Sigmoid colon (tissue), 7 donors: Measurements from ENCODE around the gene ATP2B3. TPM values are rescaled to one million over a fixed set of nuclear protein-coding genes. Genes with fewer than 3 reads are reported as not detected.
A peak's percentile ranks its signal among the peaks of the same experiment; 100 is the strongest.

Source experiments
- DNase-seq: peaks from one replicate; pipeline ENCODE4 v3.0.0-alpha.2; 2019
- H3K27ac ChIP-seq, 4 donors: fragments of 200-600 bp; sonication (generic); one replicate each; pipeline ENCODE4 v1.5.1; 2016 to 2019; ENCODE audit warnings: mild to moderate bottlenecking in 1 of 4
- H3K27me3 ChIP-seq, 3 donors: fragments of 200-600 bp; sonication (generic); one replicate each; pipeline ENCODE4 v1.5.1; 2019; ENCODE audit warnings: mild to moderate bottlenecking in 1 of 3
- H3K36me3 ChIP-seq, 4 donors: fragments of 200-600 bp; sonication (generic); one replicate each; pipeline ENCODE4 v1.5.1; 2016 to 2019
- H3K4me1 ChIP-seq, 4 donors: fragments of 200-600 bp; sonication (generic); one replicate each; pipeline ENCODE4 v1.5.1; 2017 to 2019
- H3K4me3 ChIP-seq, 4 donors: fragments of 200-600 bp; sonication (generic); one replicate each; pipeline ENCODE4 v1.5.1; 2017 to 2019; ENCODE audit warnings: mild to moderate bottlenecking in 2 of 4, moderate library complexity in 1 of 4
- H3K9me3 ChIP-seq, 4 donors: fragments of 200-600 bp in 3 of 4; sonication (generic) in 3 of 4; one replicate each; pipeline versions ENCODE4 v1.5.1 to v1.6.1; 2013 to 2019
- EP300 ChIP-seq, 4 donors: sonication (generic); formaldehyde crosslinking; IDR thresholded peaks; one replicate each; pipeline ENCODE4 v1.6.1; 2017; ENCODE audit warnings: antibody characterized with exemption in 4 of 4
- POLR2A ChIP-seq, 2 donors: fragments of 450-650 bp; IDR thresholded peaks; one replicate each; pipeline ENCODE4 v1.6.1; 2016; ENCODE audit warnings: antibody characterized with exemption in 2 of 2, mild to moderate bottlenecking in 2 of 2, moderate library complexity in 2 of 2
- POLR2AphosphoS5 ChIP-seq, 4 donors: sonication (generic); formaldehyde crosslinking; IDR thresholded peaks; one replicate each; pipeline ENCODE4 v1.6.1; 2017; ENCODE audit warnings: antibody characterized with exemption in 4 of 4
- WGBS, 2 donors: extraction: QIAGEN DNeasy Blood & Tissue Kit; methylation state at CpG; one replicate each; pipeline ENCODE4 v1.1.7; 2013; 5-methylcytosine and 5-hydroxymethylcytosine counted together
- intact Hi-C: fragments of 100-400 bp; cut with DNase I; formaldehyde crosslinking; loops from one replicate; pipeline ENCODE4 v1.15.1; 2023
- polyA plus RNA-seq, 3 donors: library from polyadenylated mRNA; stranded (reverse); fragments of 200-250 nt; gene quantifications; one replicate each; pipeline ENCODE4 v1.2.3, GENCODE V29; 2013
- total RNA-seq, 4 donors: library from RNA; depleted of rRNA; stranded (reverse); fragments of >200 nt; gene quantifications; one replicate each; pipeline ENCODE4 v1.1.0, GENCODE V29; 2016
- TF ChIP-seq, protein P1 (sequence below), 4 experiments: fragments of 450-650 bp in 3 of 4; fragments of 200-600 bp in 1 of 4; IDR thresholded peaks; one replicate each; pipeline ENCODE4 v1.5.1; 2016 to 2019; ENCODE audit warnings: antibody characterized with exemption in 4 of 4, mild to moderate bottlenecking in 3 of 4, moderate library complexity in 2 of 4
- donor health status: healthy with polysubstance abuse.
- donor health status: Bipolar disorder and iron deficiency.
- donor health status: healthy.

ATP2B3 gene
- total and polyA plus RNA-seq, 7 donors: under 0.01 to 0.95 (median 0.26) TPM; not detected in 2

DNA sequence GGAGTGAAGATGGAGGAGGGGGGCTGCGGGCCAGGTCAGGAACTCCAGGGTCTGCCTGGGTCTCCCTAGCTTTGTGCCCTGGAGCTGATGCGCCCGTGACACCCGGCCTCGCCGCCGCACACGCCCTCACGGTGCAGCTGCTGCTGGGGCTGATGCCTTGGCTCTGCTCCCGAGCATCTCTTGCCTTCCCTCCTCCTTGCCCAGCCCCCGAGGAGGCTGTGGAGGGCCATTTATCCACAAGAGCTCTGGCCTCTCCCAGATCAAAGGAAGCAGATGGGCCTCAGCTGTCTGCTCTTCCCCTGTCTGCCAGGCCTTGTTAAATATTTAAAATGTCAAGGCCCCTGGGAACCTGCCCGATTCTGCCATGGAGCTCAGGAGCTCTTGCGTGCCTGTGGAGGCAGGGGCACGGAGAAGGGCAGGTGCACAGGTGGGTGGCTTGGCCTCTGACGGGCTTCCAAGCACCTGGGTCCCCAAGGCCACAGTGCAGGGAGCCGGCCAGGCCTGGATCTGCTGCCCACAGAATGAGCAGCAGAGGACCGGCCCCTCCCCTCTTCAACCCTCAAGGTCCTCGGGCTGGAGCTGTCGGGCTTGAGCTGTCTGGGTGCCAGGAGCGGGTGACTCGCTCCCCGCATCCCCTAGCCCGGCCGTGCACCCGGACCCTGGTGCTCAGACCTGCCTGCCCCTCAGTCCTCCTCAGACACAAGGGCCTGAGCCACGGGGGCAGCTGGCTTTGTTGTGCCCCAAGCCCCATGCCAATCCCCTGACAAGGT, 20.3 kb downstream of the ATP2B3 start:
- TF ChIP-seq, protein P1, sequence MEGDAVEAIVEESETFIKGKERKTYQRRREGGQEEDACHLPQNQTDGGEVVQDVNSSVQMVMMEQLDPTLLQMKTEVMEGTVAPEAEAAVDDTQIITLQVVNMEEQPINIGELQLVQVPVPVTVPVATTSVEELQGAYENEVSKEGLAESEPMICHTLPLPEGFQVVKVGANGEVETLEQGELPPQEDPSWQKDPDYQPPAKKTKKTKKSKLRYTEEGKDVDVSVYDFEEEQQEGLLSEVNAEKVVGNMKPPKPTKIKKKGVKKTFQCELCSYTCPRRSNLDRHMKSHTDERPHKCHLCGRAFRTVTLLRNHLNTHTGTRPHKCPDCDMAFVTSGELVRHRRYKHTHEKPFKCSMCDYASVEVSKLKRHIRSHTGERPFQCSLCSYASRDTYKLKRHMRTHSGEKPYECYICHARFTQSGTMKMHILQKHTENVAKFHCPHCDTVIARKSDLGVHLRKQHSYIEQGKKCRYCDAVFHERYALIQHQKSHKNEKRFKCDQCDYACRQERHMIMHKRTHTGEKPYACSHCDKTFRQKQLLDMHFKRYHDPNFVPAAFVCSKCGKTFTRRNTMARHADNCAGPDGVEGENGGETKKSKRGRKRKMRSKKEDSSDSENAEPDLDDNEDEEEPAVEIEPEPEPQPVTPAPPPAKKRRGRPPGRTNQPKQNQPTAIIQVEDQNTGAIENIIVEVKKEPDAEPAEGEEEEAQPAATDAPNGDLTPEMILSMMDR (IDR thresholded peaks at IDR 0.05): no peak
- TF ChIP-seq POLR2A (IDR thresholded peaks at IDR 0.05): no peak
- TF ChIP-seq EP300 (IDR thresholded peaks at IDR 0.05): no peak
- no peak for TF ChIP-seq POLR2AphosphoS5 (IDR thresholded peaks at IDR 0.05)
- WGBS, 2 donors: 35 to 63% methylated on average over 26 of the region's 26 CpGs
- Histone ChIP-seq H3K27me3 (peaks cover 0 to under 1% (median 0%) of the 10 kb centered on the region in 3 donors), H3K4me1 (no peaks in the 10 kb centered on the region), H3K27ac (no peak overlapping the region), H3K9me3 (no peaks in the 10 kb centered on the region), H3K4me3 (no peak overlapping the region), H3K36me3 (no peaks in the 10 kb centered on the region)
- intact Hi-C loops: loop anchor here (2.0 kb wide), 1 partner anchor 415 kb away; no protein-coding TSS in a partner anchor
- no peak for DNase-seq

DNA sequence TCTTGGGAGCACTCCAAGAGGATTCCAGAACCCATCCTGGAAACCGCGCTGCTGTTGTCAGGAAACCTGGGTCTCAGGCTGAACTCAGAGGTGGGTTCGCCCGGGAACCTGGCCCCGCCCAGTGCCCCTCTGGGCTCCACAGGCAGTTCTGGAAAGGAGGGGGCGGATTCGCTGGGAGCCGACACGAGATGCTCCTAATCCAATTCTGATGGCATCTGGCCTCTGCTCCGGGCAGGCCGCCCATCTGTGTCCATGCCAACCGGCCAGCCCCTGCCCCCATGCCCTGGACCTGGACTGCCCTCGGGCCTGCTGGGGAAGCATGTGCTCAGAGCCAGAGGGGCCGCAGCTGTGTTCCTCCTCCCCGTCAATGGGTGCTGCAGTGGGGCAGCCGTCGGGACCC, 21.0 kb downstream of the ATP2B3 start:
- 70 to 81% methylated on average over 17 of the region's 17 CpGs for WGBS, 2 donors
- Histone ChIP-seq H3K9me3 (no peaks in the 10 kb centered on the region), H3K4me1 (no peaks in the 10 kb centered on the region), H3K4me3 (no peak overlapping the region), H3K27me3 (peaks cover 0 to 2% (median 0%) of the 10 kb centered on the region in 3 donors), H3K36me3 (no peaks in the 10 kb centered on the region), H3K27ac (no peak overlapping the region)
- DNase-seq: no peak
- TF ChIP-seq POLR2AphosphoS5 (IDR thresholded peaks at IDR 0.05) (no peak), EP300 (IDR thresholded peaks at IDR 0.05) (no peak), POLR2A (IDR thresholded peaks at IDR 0.05) (no peak)
- TF ChIP-seq, protein P1 (IDR thresholded peaks at IDR 0.05): no peak
- intact Hi-C loops: loop anchor here (2.0 kb wide), 1 partner anchor 414 kb away; no protein-coding TSS in a partner anchor

DNA sequence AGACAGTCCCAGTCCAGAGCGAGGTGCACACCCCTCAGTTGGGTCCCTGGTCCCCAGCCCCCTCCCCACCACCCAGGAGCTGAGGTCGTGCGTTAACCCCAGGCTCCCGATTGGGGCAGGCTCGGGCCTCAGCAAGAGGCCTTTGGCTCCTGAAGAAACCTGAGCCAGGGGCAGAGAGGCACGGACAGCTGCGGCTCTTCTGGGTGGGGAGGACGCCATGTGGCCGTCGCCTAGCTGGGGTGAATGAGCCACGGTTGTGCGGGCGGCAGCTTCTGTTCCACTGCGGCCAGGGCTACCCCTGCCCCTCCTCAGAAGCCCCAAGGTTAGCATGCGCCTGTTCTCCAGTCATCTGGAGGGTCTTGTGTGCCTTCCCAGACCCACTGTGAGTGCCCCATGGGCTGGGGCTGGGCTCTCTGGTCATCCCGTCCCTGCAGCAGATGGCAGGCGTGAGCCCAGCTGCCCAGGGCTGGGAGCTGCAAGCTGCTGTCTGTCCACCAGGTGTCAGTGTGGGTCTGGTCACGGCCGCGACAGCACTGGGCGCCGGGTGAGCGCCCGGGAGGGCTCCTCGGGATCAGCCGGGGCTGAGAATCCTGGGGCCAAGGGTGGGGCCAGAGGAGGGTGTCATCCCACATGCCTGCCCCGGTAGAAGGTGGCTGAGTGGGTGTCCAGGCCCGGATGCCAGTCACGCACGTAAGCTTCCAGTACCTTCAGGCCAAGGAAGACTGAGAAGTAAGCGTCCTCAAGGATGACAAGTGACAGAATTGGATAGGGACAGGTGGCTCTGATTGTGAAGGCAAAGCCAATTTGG, 21.9 kb downstream of the ATP2B3 start:
- Histone ChIP-seq H3K27me3 (peaks cover 0 to 2% (median 0%) of the 10 kb centered on the region in 3 donors), H3K4me1 (no peaks in the 10 kb centered on the region), H3K4me3 (no peak overlapping the region), H3K9me3 (no peaks in the 10 kb centered on the region), H3K27ac (no peak overlapping the region), H3K36me3 (no peaks in the 10 kb centered on the region)
- TF ChIP-seq, protein P1 (IDR thresholded peaks at IDR 0.05): peak; percentile 34 to 69 (median 66)
- TF ChIP-seq POLR2A (IDR thresholded peaks at IDR 0.05): no peak
- TF ChIP-seq POLR2AphosphoS5 (IDR thresholded peaks at IDR 0.05): no peak
- no peak for TF ChIP-seq EP300 (IDR thresholded peaks at IDR 0.05)
- WGBS, 2 donors: 38 to 43% methylated on average over 31 of the region's 31 CpGs
- intact Hi-C loops: loop anchor here (2.0 kb wide), 1 partner anchor 413 kb away; no protein-coding TSS in a partner anchor
- peak; percentile 81 for DNase-seq

DNA sequence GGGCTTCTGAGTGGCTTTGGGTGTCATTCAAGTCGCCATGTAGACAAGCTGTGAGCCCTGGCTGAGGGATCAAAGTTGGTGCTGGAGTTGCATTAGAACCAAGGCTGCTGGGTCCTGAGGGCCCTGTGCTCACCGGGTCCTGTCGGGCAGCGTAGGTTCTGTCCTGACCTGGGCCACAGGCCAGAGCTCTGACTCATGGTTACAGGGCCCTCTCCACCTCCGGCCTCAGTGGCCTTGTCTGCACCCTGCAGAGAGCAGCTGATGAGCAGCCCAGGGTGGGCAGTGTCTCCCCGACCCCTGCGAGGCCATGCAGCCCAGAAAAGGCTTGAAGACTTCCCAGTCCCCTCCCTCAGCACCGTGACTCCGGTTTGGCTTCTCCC, 22.5 kb downstream of the ATP2B3 start:
- TF ChIP-seq, protein P1 (IDR thresholded peaks at IDR 0.05): no peak
- TF ChIP-seq POLR2A (IDR thresholded peaks at IDR 0.05) (no peak), EP300 (IDR thresholded peaks at IDR 0.05) (no peak), POLR2AphosphoS5 (IDR thresholded peaks at IDR 0.05) (no peak)
- no peaks in the 10 kb centered on the region for H3K4me1 ChIP-seq
- H3K36me3 ChIP-seq: no peaks in the 10 kb centered on the region
- no peaks in the 10 kb centered on the region for H3K9me3 ChIP-seq
- no peak overlapping the region for H3K4me3 ChIP-seq
- no peak overlapping the region for H3K27ac ChIP-seq
- intact Hi-C loops: loop anchor here (2.0 to 5.0 kb wide), 2 partner anchors 122 to 413 kb away; no protein-coding TSS in a partner anchor
- WGBS, 2 donors: 68 to 74% methylated on average over 9 of the region's 9 CpGs
- H3K27me3 ChIP-seq: peaks cover 0 to 2% (median 0%) of the 10 kb centered on the region in 3 donors
- no peak for DNase-seq
